Measurements from ENCODE around the gene ARMH3.

The ARMH3 gene

DNA sequence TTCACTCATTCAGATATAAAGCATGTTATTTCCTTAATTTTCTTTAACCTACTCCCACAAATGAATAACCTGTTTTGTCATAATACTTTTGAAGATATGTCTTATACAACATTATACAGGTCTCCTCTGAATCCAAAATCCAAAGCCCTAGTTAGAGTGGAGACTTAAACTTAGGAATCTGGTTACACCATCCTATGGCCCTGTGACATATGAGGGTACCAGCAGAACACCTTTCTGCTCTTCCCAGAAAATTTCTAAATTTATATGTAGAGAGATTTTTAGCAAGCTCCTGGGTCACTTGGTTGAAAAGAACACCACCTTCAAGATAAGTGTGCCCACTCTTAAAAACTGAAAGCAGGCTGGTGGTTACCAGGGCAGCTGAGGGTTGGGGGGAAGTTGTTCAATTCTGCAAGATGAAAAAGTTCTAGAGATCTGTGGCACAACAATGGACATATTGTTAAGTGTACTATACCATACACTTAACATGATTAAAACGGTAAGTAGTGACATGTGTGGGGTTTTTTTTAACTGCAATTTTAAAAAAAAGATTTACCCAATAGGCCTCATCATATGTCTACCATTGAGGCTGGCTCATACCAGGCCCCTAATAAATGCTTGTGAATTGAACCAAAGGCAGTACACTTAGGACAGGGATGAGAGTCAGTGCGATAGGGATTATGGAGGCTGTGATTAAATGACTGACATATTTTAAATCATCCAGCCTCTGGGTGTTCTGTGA is 174.8 kb downstream of the ARMH3 start:
- no peaks in the 10 kb centered on the region for H3K9me3 ChIP-seq (ENCODE audit: insufficient read depth, low read length)
- no peaks in the 10 kb centered on the region for H3K27me3 ChIP-seq (ENCODE audit: insufficient read depth, insufficient read length)
- no peak for DNase-seq (ENCODE audit: low read depth, low spot score)
- H3K9ac ChIP-seq (ENCODE audit: insufficient read length, low read depth): no peak overlapping the region
- H3K4me1 ChIP-seq (ENCODE audit: insufficient read depth, insufficient read length): peaks cover 6% of the 10 kb centered on the region
- H3K4me3 ChIP-seq (ENCODE audit: insufficient read length, low read depth): no peak overlapping the region
- no peaks in the 10 kb centered on the region for H3K36me3 ChIP-seq (ENCODE audit: insufficient read depth, insufficient read length, low read length)
- TF ChIP-seq SUZ12 (IDR thresholded peaks at IDR 0.05; ENCODE audit: extremely low read depth, insufficient read depth, insufficient read length): no peak
- TF ChIP-seq ZNF274 (IDR thresholded peaks at IDR 0.05; ENCODE audit: low read depth, low read length): no peak
- no peak for TF ChIP-seq YY1 (IDR thresholded peaks at IDR 0.05; ENCODE audit: insufficient read depth, insufficient read length)

GRCh38 chr10:101880232-101880573 is 175.8 kb downstream of the ARMH3 start:
- DNase-seq (ENCODE audit: low read depth, low spot score): no peak
- no peak overlapping the region for H3K4me3 ChIP-seq (ENCODE audit: insufficient read length, low read depth)
- H3K27me3 ChIP-seq (ENCODE audit: insufficient read depth, insufficient read length): no peaks in the 10 kb centered on the region
- H3K9ac ChIP-seq (ENCODE audit: insufficient read length, low read depth): no peak overlapping the region
- H3K36me3 ChIP-seq (ENCODE audit: insufficient read depth, insufficient read length, low read length): no peaks in the 10 kb centered on the region
- TF ChIP-seq SUZ12 (IDR thresholded peaks at IDR 0.05; ENCODE audit: extremely low read depth, insufficient read depth, insufficient read length) (no peak), YY1 (IDR thresholded peaks at IDR 0.05; ENCODE audit: insufficient read depth, insufficient read length) (no peak), ZNF274 (IDR thresholded peaks at IDR 0.05; ENCODE audit: low read depth, low read length) (no peak)
- H3K9me3 ChIP-seq (ENCODE audit: insufficient read depth, low read length): no peaks in the 10 kb centered on the region
- peaks cover 6% of the 10 kb centered on the region for H3K4me1 ChIP-seq (ENCODE audit: insufficient read depth, insufficient read length)

- Histone ChIP-seq H3K4me3 (ENCODE audit: insufficient read length, low read depth) (no peak overlapping the region), H3K27me3 (ENCODE audit: insufficient read depth, insufficient read length) (no peaks in the 10 kb centered on the region), H3K4me1 (ENCODE audit: insufficient read depth, insufficient read length) (peaks cover 6% of the 10 kb centered on the region), H3K9ac (ENCODE audit: insufficient read length, low read depth) (no peak overlapping the region), H3K9me3 (ENCODE audit: insufficient read depth, low read length) (no peaks in the 10 kb centered on the region), H3K36me3 (ENCODE audit: insufficient read depth, insufficient read length, low read length) (no peaks in the 10 kb centered on the region)
- no peak for DNase-seq (ENCODE audit: low read depth, low spot score)
- no peak for TF ChIP-seq YY1 (IDR thresholded peaks at IDR 0.05; ENCODE audit: insufficient read depth, insufficient read length)
- TF ChIP-seq SUZ12 (IDR thresholded peaks at IDR 0.05; ENCODE audit: extremely low read depth, insufficient read depth, insufficient read length): no peak
- TF ChIP-seq ZNF274 (IDR thresholded peaks at IDR 0.05; ENCODE audit: low read depth, low read length): no peak
These were observed 176.3 kb downstream of the ARMH3 start for GRCh38 chr10:101879456-101880231.

- no peak overlapping the region for H3K4me3 ChIP-seq (ENCODE audit: insufficient read length, low read depth)
- DNase-seq (ENCODE audit: low read depth, low spot score): no peak
- H3K36me3 ChIP-seq (ENCODE audit: insufficient read depth, insufficient read length, low read length): no peaks in the 10 kb centered on the region
- H3K4me1 ChIP-seq (ENCODE audit: insufficient read depth, insufficient read length): peaks cover 8% of the 10 kb centered on the region
- no peaks in the 10 kb centered on the region for H3K9me3 ChIP-seq (ENCODE audit: insufficient read depth, low read length)
- TF ChIP-seq SUZ12 (IDR thresholded peaks at IDR 0.05; ENCODE audit: extremely low read depth, insufficient read depth, insufficient read length) (no peak), ZNF274 (IDR thresholded peaks at IDR 0.05; ENCODE audit: low read depth, low read length) (no peak), YY1 (IDR thresholded peaks at IDR 0.05; ENCODE audit: insufficient read depth, insufficient read length) (no peak)
- H3K27me3 ChIP-seq (ENCODE audit: insufficient read depth, insufficient read length): no peaks in the 10 kb centered on the region
- H3K9ac ChIP-seq (ENCODE audit: insufficient read length, low read depth): no peak overlapping the region
These were observed 177.1 kb downstream of the ARMH3 start for GRCh38 chr10:101878869-101879268.

GRCh38 chr10:101875068-101875688 is 180.8 kb downstream of the ARMH3 start:
- no peaks in the 10 kb centered on the region for H3K36me3 ChIP-seq (ENCODE audit: insufficient read depth, insufficient read length, low read length)
- H3K4me1 ChIP-seq (ENCODE audit: insufficient read depth, insufficient read length): peaks cover 4% of the 10 kb centered on the region
- no peak overlapping the region for H3K4me3 ChIP-seq (ENCODE audit: insufficient read length, low read depth)
- no peak overlapping the region for H3K9ac ChIP-seq (ENCODE audit: insufficient read length, low read depth)
- no peak for DNase-seq (ENCODE audit: low read depth, low spot score)
- TF ChIP-seq YY1 (IDR thresholded peaks at IDR 0.05; ENCODE audit: insufficient read depth, insufficient read length): no peak
- no peak for TF ChIP-seq SUZ12 (IDR thresholded peaks at IDR 0.05; ENCODE audit: extremely low read depth, insufficient read depth, insufficient read length)
- TF ChIP-seq ZNF274 (IDR thresholded peaks at IDR 0.05; ENCODE audit: low read depth, low read length): no peak
- H3K9me3 ChIP-seq (ENCODE audit: insufficient read depth, low read length): no peaks in the 10 kb centered on the region
- H3K27me3 ChIP-seq (ENCODE audit: insufficient read depth, insufficient read length): no peaks in the 10 kb centered on the region

DNA sequence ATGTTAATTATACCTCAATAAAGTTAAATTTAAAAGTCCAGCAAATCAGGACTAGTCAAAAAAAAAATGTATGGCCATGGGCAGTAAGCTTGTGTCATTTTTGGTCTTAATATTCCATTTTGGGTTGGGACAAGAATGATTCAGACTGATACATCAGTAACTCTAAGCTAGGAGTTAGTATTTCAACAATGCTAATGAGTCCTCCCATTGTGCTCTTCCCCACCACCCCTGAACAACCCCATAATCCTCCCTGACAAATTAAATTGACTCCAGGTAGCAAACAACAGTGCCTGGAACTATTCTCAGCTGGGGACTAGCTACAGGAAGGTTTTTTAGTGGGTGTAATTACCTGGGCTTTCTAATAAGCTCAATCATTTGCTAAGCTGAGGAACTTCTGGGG is 181.7 kb downstream of the ARMH3 start:
- H3K27me3 ChIP-seq (ENCODE audit: insufficient read depth, insufficient read length): no peaks in the 10 kb centered on the region
- no peak overlapping the region for H3K4me3 ChIP-seq (ENCODE audit: insufficient read length, low read depth)
- no peak for DNase-seq (ENCODE audit: low read depth, low spot score)
- no peaks in the 10 kb centered on the region for H3K9me3 ChIP-seq (ENCODE audit: insufficient read depth, low read length)
- H3K9ac ChIP-seq (ENCODE audit: insufficient read length, low read depth): no peak overlapping the region
- H3K36me3 ChIP-seq (ENCODE audit: insufficient read depth, insufficient read length, low read length): no peaks in the 10 kb centered on the region
- TF ChIP-seq SUZ12 (IDR thresholded peaks at IDR 0.05; ENCODE audit: extremely low read depth, insufficient read depth, insufficient read length): no peak
- peaks cover 2% of the 10 kb centered on the region for H3K4me1 ChIP-seq (ENCODE audit: insufficient read depth, insufficient read length)

- no peak for DNase-seq (ENCODE audit: low read depth, low spot score)
- TF ChIP-seq SUZ12 (IDR thresholded peaks at IDR 0.05; ENCODE audit: extremely low read depth, insufficient read depth, insufficient read length): no peak
- TF ChIP-seq YY1 (IDR thresholded peaks at IDR 0.05; ENCODE audit: insufficient read depth, insufficient read length): no peak
- TF ChIP-seq ZNF274 (IDR thresholded peaks at IDR 0.05; ENCODE audit: low read depth, low read length): no peak
- Histone ChIP-seq H3K27me3 (ENCODE audit: insufficient read depth, insufficient read length) (no peaks in the 10 kb centered on the region), H3K9me3 (ENCODE audit: insufficient read depth, low read length) (no peaks in the 10 kb centered on the region), H3K9ac (ENCODE audit: insufficient read length, low read depth) (no peak overlapping the region), H3K4me3 (ENCODE audit: insufficient read length, low read depth) (no peak overlapping the region), H3K36me3 (ENCODE audit: insufficient read depth, insufficient read length, low read length) (no peaks in the 10 kb centered on the region), H3K4me1 (ENCODE audit: insufficient read depth, insufficient read length) (no peaks in the 10 kb centered on the region)
These were observed 188.0 kb downstream of the ARMH3 start for GRCh38 chr10:101867931-101868330.
